IMR-90 (cell line): ENCODE measurements around the gene CACNG5. TPM values are rescaled to one million over a fixed set of nuclear protein-coding genes. Genes with fewer than 3 reads are reported as not detected.

Experiments
- ATAC-seq: fragments of 200-7000 bp; cut with Tn5 transposase; 2 replicates; pipeline ENCODE4 v1.9.1; 2020; ENCODE audit warnings: low read depth, mild to moderate bottlenecking, moderate library complexity
- BruUV-seq: library from RNA; stranded (reverse); fragments of 400-500 nt; replicated peaks from 2 replicates; lab custom pipeline; 2021; lab: Mats Ljungman, UMichigan
- CTCF ChIA-PET: fragments of 300-600 bp; formaldehyde crosslinking; extraction: SDS; loops from one replicate; lab custom pipeline; 2021; ENCODE audit warnings: antibody characterized with exemption; lab: Yijun Ruan, JAX
- POLR2A ChIA-PET: fragments of 300-600 bp; sonication (Branson Sonifier 250); formaldehyde crosslinking; loops from one replicate; lab custom pipeline; 2022; ENCODE audit warnings: antibody characterized with exemption; ENCODE audit not compliant: unreplicated experiment; lab: Charles Lee
- DNase-seq: peaks from one replicate; pipeline ENCODE4 v3.0.0; 2013
- H2AFZ ChIP-seq: replicated peaks from 2 replicates; pipeline ENCODE3; 2013; ENCODE audit warnings: low read length, mild to moderate bottlenecking; ENCODE audit not compliant: poor library complexity
- H2AK5ac ChIP-seq: 2 replicates; pipeline ENCODE4 v1.6.1; 2013; ENCODE audit warnings: low read depth, low read length, inconsistent platforms
- H2AK9ac ChIP-seq: replicated peaks from 2 replicates; pipeline ENCODE3; 2013; ENCODE audit warnings: mild to moderate bottlenecking, low read depth, low read length, moderate library complexity; ENCODE audit not compliant: poor library complexity
- H2BK120ac ChIP-seq: 2 replicates; pipeline ENCODE4 v1.6.1; 2013; ENCODE audit warnings: low read depth, low read length, inconsistent platforms
- H2BK15ac ChIP-seq: 3 replicates; pipeline ENCODE4 v1.6.1; 2013; ENCODE audit warnings: low read depth, low read length, inconsistent platforms
- H2BK20ac ChIP-seq: 2 replicates; pipeline ENCODE4 v1.6.1; 2013; ENCODE audit warnings: low read depth, mild to moderate bottlenecking, inconsistent platforms, low read length, moderate library complexity
- H2BK5ac ChIP-seq: 2 replicates; pipeline ENCODE4 v1.6.1; 2013; ENCODE audit warnings: mild to moderate bottlenecking, low read depth, low read length, inconsistent platforms; ENCODE audit not compliant: poor library complexity, severe bottlenecking
- H3K14ac ChIP-seq: replicated peaks from 2 replicates; pipeline ENCODE4 v1.6.1; 2013; ENCODE audit warnings: low read depth, low read length, inconsistent platforms
- H3K18ac ChIP-seq: 2 replicates; pipeline ENCODE4 v1.6.1; 2013; ENCODE audit warnings: low read depth, low read length, control low read depth
- H3K23ac ChIP-seq: 2 replicates; pipeline ENCODE4 v1.6.1; 2013; ENCODE audit warnings: low read depth, low read length, inconsistent platforms
- H3K27ac ChIP-seq: 2 replicates; pipeline ENCODE4 v1.5.1; 2013; ENCODE audit warnings: mild to moderate bottlenecking, control low read depth, low read length; ENCODE audit not compliant: insufficient read depth
- H3K27me3 ChIP-seq: 2 replicates; pipeline ENCODE4 v1.6.1; 2013; ENCODE audit warnings: low read length; ENCODE audit not compliant: control insufficient read depth, insufficient read depth
- H3K36me3 ChIP-seq: 2 replicates; pipeline ENCODE4 v1.6.1; 2013; ENCODE audit warnings: low read length, mixed read lengths; ENCODE audit not compliant: control insufficient read depth, insufficient read depth
- H3K4ac ChIP-seq: 2 replicates; pipeline ENCODE4 v1.6.1; 2013; ENCODE audit warnings: low read depth, low read length, inconsistent platforms
- H3K4me1 ChIP-seq: 2 replicates; pipeline ENCODE4 v1.6.1; 2013; ENCODE audit warnings: low read length, mixed read lengths; ENCODE audit not compliant: control insufficient read depth, insufficient read depth
- H3K4me2 ChIP-seq: 2 replicates; pipeline ENCODE4 v1.6.1; 2013; ENCODE audit warnings: low read depth, mild to moderate bottlenecking, control low read depth, low read length, moderate library complexity
- H3K4me3 ChIP-seq: 2 replicates; pipeline ENCODE4 v1.5.1; 2013; ENCODE audit warnings: low read depth, mild to moderate bottlenecking, control low read depth, low read length, moderate library complexity; ENCODE audit not compliant: insufficient read depth
- H3K56ac ChIP-seq: 2 replicates; pipeline ENCODE4 v1.6.1; 2013; ENCODE audit warnings: low read length, inconsistent platforms; ENCODE audit not compliant: insufficient read depth; ENCODE audit errors: extremely low read depth
- H3K79me1 ChIP-seq, 2 experiments: 2 replicates each; pipeline ENCODE4 v1.6.1; 2013; ENCODE audit warnings: low read length in 2 of 2, inconsistent platforms in 1 of 2, low read depth in 1 of 2
- H3K9ac ChIP-seq: 2 replicates; pipeline ENCODE4 v1.6.1; 2013; ENCODE audit warnings: low read depth, low read length, control low read depth
- H3K9me1 ChIP-seq: 2 replicates; pipeline ENCODE4 v1.6.1; 2013; ENCODE audit warnings: low read length, inconsistent platforms; ENCODE audit not compliant: insufficient read depth
- H3K9me3 ChIP-seq: 2 replicates; pipeline ENCODE4 v1.6.1; 2013; ENCODE audit warnings: low read length; ENCODE audit not compliant: control insufficient read depth, insufficient read depth
- H4K20me1 ChIP-seq: 2 replicates; pipeline ENCODE4 v1.6.1; 2013; ENCODE audit warnings: low read length, inconsistent platforms; ENCODE audit not compliant: insufficient read depth
- H4K5ac ChIP-seq: 2 replicates; pipeline ENCODE4 v1.6.1; 2013; ENCODE audit warnings: mild to moderate bottlenecking, low read depth, low read length, control low read depth
- H4K8ac ChIP-seq, 2 experiments: 2 replicates each; pipeline ENCODE4 v1.6.1; 2013; ENCODE audit warnings: low read depth in 2 of 2, low read length in 2 of 2, control low read depth in 1 of 2, inconsistent platforms in 1 of 2
- H4K91ac ChIP-seq: 2 replicates; pipeline ENCODE4 v1.6.1; 2013; ENCODE audit warnings: low read depth, low read length, inconsistent platforms; ENCODE audit not compliant: insufficient read depth
- BHLHE40 ChIP-seq: fragments of 150-350 bp; IDR thresholded peaks from 2 replicates; pipeline ENCODE4 v1.6.1; 2016; ENCODE audit warnings: mild to moderate bottlenecking, low read depth, low read length
- CEBPB ChIP-seq: IDR thresholded peaks from 2 replicates; pipeline ENCODE4 v1.6.1; 2012; ENCODE audit warnings: low read depth, low read length, improper control_type of control experiment
- CHD1 ChIP-seq: IDR thresholded peaks from 2 replicates; pipeline ENCODE4 v1.6.1; 2012; ENCODE audit warnings: low read depth, low read length, improper control_type of control experiment
- CTCF ChIP-seq: conservative IDR thresholded peaks from 2 replicates; pipeline ENCODE4 v1.5.1; 2012; ENCODE audit warnings: mild to moderate bottlenecking, low read depth, low read length, improper control_type of control experiment
- FOS ChIP-seq: fragments of 150-350 bp; IDR thresholded peaks from 2 replicates; pipeline ENCODE4 v1.6.1; 2016; ENCODE audit warnings: low read depth, low read length
- MAFK ChIP-seq: IDR thresholded peaks from 2 replicates; pipeline ENCODE4 v1.6.1; 2012; ENCODE audit warnings: low read depth, low read length, improper control_type of control experiment
- MAZ ChIP-seq: IDR thresholded peaks from 2 replicates; pipeline ENCODE4 v1.6.1; 2012; ENCODE audit warnings: low read depth, mild to moderate bottlenecking, low read length, improper control_type of control experiment, moderate library complexity, borderline replicate concordance
- MXI1 ChIP-seq: IDR thresholded peaks from 2 replicates; pipeline ENCODE4 v1.6.1; 2012; ENCODE audit warnings: low read depth, mild to moderate bottlenecking, low read length, moderate library complexity, borderline replicate concordance
- NFE2L2 ChIP-seq: fragments of 150-350 bp; IDR thresholded peaks from 2 replicates; pipeline ENCODE4 v1.6.1; 2016; ENCODE audit warnings: low read depth, mild to moderate bottlenecking, low read length
- RAD21 ChIP-seq: IDR thresholded peaks from 2 replicates; pipeline ENCODE4 v1.6.1; 2012; ENCODE audit warnings: low read length, improper control_type of control experiment
- RCOR1 ChIP-seq: IDR thresholded peaks from 2 replicates; pipeline ENCODE4 v1.6.1; 2012; ENCODE audit warnings: mild to moderate bottlenecking, low read length, improper control_type of control experiment; ENCODE audit not compliant: insufficient replicate concordance
- RFX5 ChIP-seq: IDR thresholded peaks from 2 replicates; pipeline ENCODE4 v1.8.0; 2012; ENCODE audit warnings: low read depth, mild to moderate bottlenecking, low read length, moderate library complexity
- SMC3 ChIP-seq: fragments of 150-350 bp; IDR thresholded peaks from 2 replicates; pipeline ENCODE4 v1.6.1; 2016; ENCODE audit warnings: low read depth, mild to moderate bottlenecking, antibody characterized with exemption, low read length, moderate library complexity
- USF2 ChIP-seq: fragments of 150-350 bp; IDR thresholded peaks from 2 replicates; pipeline ENCODE4 v1.6.1; 2017; ENCODE audit warnings: mild to moderate bottlenecking, antibody characterized with exemption, low read length, low read depth
- WGBS, 2 experiments: methylation state at CpG; one replicate each; pipeline versions ENCODE4 v1.1.5 to v1.1.7; 2013; ENCODE audit warnings: missing lambda C conversion rate in 2 of 2; ENCODE audit not compliant: insufficient read length in 1 of 2; ENCODE audit errors: extremely low coverage in 2 of 2; 5-methylcytosine and 5-hydroxymethylcytosine counted together
- dilution Hi-C: fragments of 300-500 bp; cut with HindIII; formaldehyde crosslinking; loops from one replicate; pipeline ENCODE4 v1.14.3; 2018; ENCODE audit warnings: low sequenced_read_pairs; ENCODE audit not compliant: unreplicated experiment
- in situ Hi-C: fragments of 300-500 bp; cut with MboI; formaldehyde crosslinking; loops from 3 replicates; pipeline ENCODE4 v1.14.3; 2019; ENCODE audit warnings: low sequenced_read_pairs, inconsistent platforms, mixed read lengths
- intact Hi-C: fragments of 100-400 bp; cut with micrococcal nuclease; formaldehyde crosslinking; loops from 2 replicates; pipeline ENCODE4 v1.10.0; 2022
- polyA plus RNA-seq, 3 experiments: library from polyadenylated mRNA; depleted of rRNA; stranded (reverse); fragments of >200 nt; gene quantifications; 2 replicates each; pipeline ENCODE4 v1.2.3, GENCODE V29; 2012; ENCODE audit warnings: low replicate concordance in 1 of 3
- total RNA-seq: library from RNA; depleted of rRNA; stranded (reverse); fragments of >200 nt; gene quantifications from 2 replicates; pipeline ENCODE4 v1.2.3, GENCODE V29; 2012

CACNG5 gene
- total and polyA plus RNA-seq, 2 of the 4 experiments (the other 2 are of a cell fraction), result not detected

- ChIA-PET CTCF (no interaction called here), POLR2A (no interaction called here)
- Histone ChIP-seq H3K79me1 (no peaks in the 10 kb centered on the region), H2BK20ac (peak overlapping the region; percentile 41; the same call in 1 of the 2 replicates), H3K18ac (no peak overlapping the region), H3K9me1 (peaks cover 10% of the 10 kb centered on the region; the same call in 1 of the 2 replicates), H3K27ac (no peak overlapping the region), H3K23ac (no peak overlapping the region), H4K91ac (peak overlapping the region; percentile 21; the same call in 1 of the 2 replicates), H3K56ac (no peak overlapping the region), H2AK5ac (no peak overlapping the region), H2BK120ac (no peak overlapping the region), H3K4me1 (peaks cover 6% of the 10 kb centered on the region), H2AFZ (peak overlapping the region; percentile 77), H3K36me3 (no peaks in the 10 kb centered on the region), H4K8ac (0 out of 4 replicates have a peak overlapping the region, but pooled peaks of 1 of the 2 experiments have one; percentile 53), H4K5ac (no peak overlapping the region), H2BK5ac (no peak overlapping the region), H3K4me3 (no peak overlapping the region), H3K27me3 (peaks cover 16% of the 10 kb centered on the region), H4K20me1 (0 out of 2 replicates have a peak, but pooled peaks cover 3% of the 10 kb centered on the region), H3K14ac (0 out of 2 replicates have a peak overlapping the region, but pooled peaks have one; percentile 62), H3K4ac (peak overlapping the region; percentile 48), H2BK15ac (0 out of 3 replicates have a peak overlapping the region, but pooled peaks have one; percentile 47), H3K9ac (no peak overlapping the region), H3K9me3 (no peaks in the 10 kb centered on the region), H3K4me2 (no peak overlapping the region), H2AK9ac (peak overlapping the region; percentile 83)
- peak; percentile 60 for ATAC-seq
- in situ Hi-C loops, result loop anchor here (5.0 to 10.0 kb wide), 2 partner anchors 189 to 712 kb away; partner anchors contain the start of gene CEP112
- BruUV-seq, result no TSS peak
- peak; percentile 76 for DNase-seq
- intact Hi-C loops, result loop anchor here (1.0 to 10.0 kb wide), 4 partner anchors 178 to 1672 kb away; no protein-coding TSS in a partner anchor
- WGBS, 2 experiments, result 12% methylated on average over 3 of the region's 20 CpGs; no CpG with 5 or more reads in 1 of the 2 experiments
- dilution Hi-C loops, result no loop called here
- TF ChIP-seq RAD21 (peak; percentile 83), USF2 (no peak), RCOR1 (no peak), NFE2L2 (no peak), SMC3 (peak; percentile 75), CHD1 (no peak), MXI1 (no peak), CTCF (peak; percentile 81), CEBPB (no peak), MAZ (no peak), BHLHE40 (no peak), MAFK (no peak), RFX5 (no peak), FOS (no peak)
Measured at GRCh38 chr17:66906321-66907278, 71.7 kb downstream of the CACNG5 start.
